ENCODE results near the gene CACNA2D3.

Gene CACNA2D3

DNA sequence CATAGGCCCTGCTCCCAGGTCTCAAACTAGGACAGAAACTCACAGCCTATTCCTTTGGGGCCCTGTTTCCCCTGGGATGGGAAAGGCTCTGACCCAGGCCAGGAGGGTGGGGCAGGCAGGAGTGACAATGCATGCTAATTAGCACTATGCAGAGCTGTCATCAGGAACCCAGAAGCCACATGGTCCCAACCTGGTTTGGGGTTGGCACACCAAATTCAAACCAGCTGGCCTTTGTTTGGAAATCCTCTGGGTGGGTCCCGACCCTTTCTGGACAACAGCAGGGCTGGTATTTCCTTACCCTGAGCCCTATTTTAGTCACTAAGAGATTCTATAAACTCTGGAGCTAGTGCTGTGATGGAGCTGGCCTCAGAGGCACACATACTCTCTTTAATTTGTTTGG lies 639.3 kb downstream of the CACNA2D3 start:
- Histone ChIP-seq H3F3A (ENCODE audit: insufficient read depth) (no peaks in the 10 kb centered on the region), H3K4me2 (ENCODE audit: low read depth, low read length, poor library complexity, severe bottlenecking) (no peak overlapping the region), H3K9me3 (ENCODE audit: insufficient read depth, low read length) (no peaks in the 10 kb centered on the region), H3K4me3 (ENCODE audit: insufficient read depth, low read length, poor library complexity, severe bottlenecking) (no peak overlapping the region), H3K27ac (ENCODE audit: low read depth, low read length) (no peak overlapping the region), H4K20me1 (ENCODE audit: low read depth, low read length) (no peaks in the 10 kb centered on the region), H3K36me3 (ENCODE audit: low read length) (no peaks in the 10 kb centered on the region), H3K27me3 (ENCODE audit: low read length) (no peaks in the 10 kb centered on the region), H2AFZ (ENCODE audit: low read depth, low read length, severe bottlenecking) (no peak overlapping the region), H3K79me2 (ENCODE audit: insufficient read depth, low read length) (no peaks in the 10 kb centered on the region), H3K9ac (ENCODE audit: low read length) (no peak overlapping the region), H3K9me2 (replicated peaks; ENCODE audit: insufficient read depth, low read length) (no peaks in the 10 kb centered on the region)
- no peak for TF ChIP-seq EZH2phosphoT487 (conservative IDR thresholded peaks at IDR 0.05; ENCODE audit: low read length)
- TF ChIP-seq, protein P1, sequence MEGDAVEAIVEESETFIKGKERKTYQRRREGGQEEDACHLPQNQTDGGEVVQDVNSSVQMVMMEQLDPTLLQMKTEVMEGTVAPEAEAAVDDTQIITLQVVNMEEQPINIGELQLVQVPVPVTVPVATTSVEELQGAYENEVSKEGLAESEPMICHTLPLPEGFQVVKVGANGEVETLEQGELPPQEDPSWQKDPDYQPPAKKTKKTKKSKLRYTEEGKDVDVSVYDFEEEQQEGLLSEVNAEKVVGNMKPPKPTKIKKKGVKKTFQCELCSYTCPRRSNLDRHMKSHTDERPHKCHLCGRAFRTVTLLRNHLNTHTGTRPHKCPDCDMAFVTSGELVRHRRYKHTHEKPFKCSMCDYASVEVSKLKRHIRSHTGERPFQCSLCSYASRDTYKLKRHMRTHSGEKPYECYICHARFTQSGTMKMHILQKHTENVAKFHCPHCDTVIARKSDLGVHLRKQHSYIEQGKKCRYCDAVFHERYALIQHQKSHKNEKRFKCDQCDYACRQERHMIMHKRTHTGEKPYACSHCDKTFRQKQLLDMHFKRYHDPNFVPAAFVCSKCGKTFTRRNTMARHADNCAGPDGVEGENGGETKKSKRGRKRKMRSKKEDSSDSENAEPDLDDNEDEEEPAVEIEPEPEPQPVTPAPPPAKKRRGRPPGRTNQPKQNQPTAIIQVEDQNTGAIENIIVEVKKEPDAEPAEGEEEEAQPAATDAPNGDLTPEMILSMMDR (IDR thresholded peaks at IDR 0.05; ENCODE audit: insufficient read depth, low read length, poor library complexity, severe bottlenecking): no peak

DNA sequence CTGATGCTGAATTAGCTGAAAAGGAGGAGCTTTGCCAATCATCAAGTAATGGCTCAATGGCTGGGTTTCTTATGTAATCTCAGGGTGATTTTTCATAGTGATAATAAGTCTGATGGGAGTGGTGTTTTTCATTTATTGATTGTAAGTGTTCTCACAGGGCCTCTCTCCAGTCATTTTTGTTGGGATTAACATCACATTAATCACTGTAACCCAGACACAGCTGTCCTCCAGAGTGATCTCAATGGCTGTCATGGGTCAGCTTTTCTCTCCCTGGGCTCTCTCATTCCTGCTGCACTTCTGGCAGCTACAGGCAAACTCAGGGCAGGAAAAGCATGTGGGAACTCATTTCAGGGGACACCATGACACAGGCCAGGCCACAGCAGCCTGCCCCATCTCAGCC lies 642.6 kb downstream of the CACNA2D3 start:
- no peaks in the 10 kb centered on the region for H3K9me2 ChIP-seq (replicated peaks; ENCODE audit: insufficient read depth, low read length)
- TF ChIP-seq EZH2phosphoT487 (conservative IDR thresholded peaks at IDR 0.05; ENCODE audit: low read length): no peak
- TF ChIP-seq, protein P1 (IDR thresholded peaks at IDR 0.05; ENCODE audit: insufficient read depth, low read length, poor library complexity, severe bottlenecking): no peak

DNA sequence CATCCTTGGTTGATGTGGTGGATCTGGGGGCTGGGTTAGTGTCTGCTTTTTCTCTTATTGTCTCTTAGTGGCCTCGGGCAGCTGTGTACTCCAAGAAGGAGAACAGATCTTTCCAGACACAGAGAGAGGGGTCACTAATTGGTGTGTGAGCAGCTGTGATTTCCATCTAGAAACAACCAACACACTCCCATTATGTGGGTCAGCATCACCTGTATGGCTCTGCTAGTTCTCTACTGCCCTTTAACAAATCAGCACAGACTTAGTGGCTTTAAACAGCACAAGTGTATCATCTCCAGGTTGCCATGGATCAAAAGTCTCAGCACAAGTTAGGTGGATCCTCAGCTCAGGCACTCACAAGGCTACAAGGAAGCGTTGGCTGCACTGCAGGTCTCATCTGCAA lies 648.7 kb downstream of the CACNA2D3 start:
- no peak overlapping the region for H3K27ac ChIP-seq (ENCODE audit: low read depth, low read length)
- H3K79me2 ChIP-seq (ENCODE audit: insufficient read depth, low read length): no peaks in the 10 kb centered on the region
- TF ChIP-seq, protein P1 (IDR thresholded peaks at IDR 0.05; ENCODE audit: insufficient read depth, low read length, poor library complexity, severe bottlenecking): no peak
- TF ChIP-seq EZH2phosphoT487 (conservative IDR thresholded peaks at IDR 0.05; ENCODE audit: low read length): no peak
- no peak overlapping the region for H3K9ac ChIP-seq (ENCODE audit: low read length)
- H3K36me3 ChIP-seq (ENCODE audit: low read length): no peaks in the 10 kb centered on the region
- no peak overlapping the region for H2AFZ ChIP-seq (ENCODE audit: low read depth, low read length, severe bottlenecking)
- no peaks in the 10 kb centered on the region for H3K9me2 ChIP-seq (replicated peaks; ENCODE audit: insufficient read depth, low read length)
- H3K4me3 ChIP-seq (ENCODE audit: insufficient read depth, low read length, poor library complexity, severe bottlenecking): no peak overlapping the region
- H4K20me1 ChIP-seq (ENCODE audit: low read depth, low read length): no peaks in the 10 kb centered on the region
- no peaks in the 10 kb centered on the region for H3K9me3 ChIP-seq (ENCODE audit: insufficient read depth, low read length)
- H3K27me3 ChIP-seq (ENCODE audit: low read length): no peaks in the 10 kb centered on the region
- H3K4me2 ChIP-seq (ENCODE audit: low read depth, low read length, poor library complexity, severe bottlenecking): no peak overlapping the region
- H3F3A ChIP-seq (ENCODE audit: insufficient read depth): no peaks in the 10 kb centered on the region

More for the DNA sequence above, 642.6 kb downstream of the CACNA2D3 start:
- no peak overlapping the region for H3K27ac ChIP-seq (ENCODE audit: low read depth, low read length)
- H2AFZ ChIP-seq (ENCODE audit: low read depth, low read length, severe bottlenecking): no peak overlapping the region
- no peaks in the 10 kb centered on the region for H3K79me2 ChIP-seq (ENCODE audit: insufficient read depth, low read length)
- H3K9me3 ChIP-seq (ENCODE audit: insufficient read depth, low read length): no peaks in the 10 kb centered on the region
- H3K4me2 ChIP-seq (ENCODE audit: low read depth, low read length, poor library complexity, severe bottlenecking): no peak overlapping the region
- H3K36me3 ChIP-seq (ENCODE audit: low read length): no peaks in the 10 kb centered on the region
- H3F3A ChIP-seq (ENCODE audit: insufficient read depth): no peaks in the 10 kb centered on the region
- no peak overlapping the region for H3K9ac ChIP-seq (ENCODE audit: low read length)
- no peaks in the 10 kb centered on the region for H4K20me1 ChIP-seq (ENCODE audit: low read depth, low read length)
- H3K27me3 ChIP-seq (ENCODE audit: low read length): no peaks in the 10 kb centered on the region
- H3K4me3 ChIP-seq (ENCODE audit: insufficient read depth, low read length, poor library complexity, severe bottlenecking): no peak overlapping the region

All from SU-DHL-6 (cell line).